PFSK-1 (cell line): ENCODE data around the gene XRCC4.

Source experiments
- FOXP2 ChIP-seq: optimal IDR thresholded peaks from 2 replicates; pipeline ENCODE3; 2011; ENCODE audit warnings: borderline replicate concordance, control low read depth, inconsistent platforms; ENCODE audit not compliant: insufficient read depth; ENCODE audit errors: extremely low read length, extremely low read depth
- POLR2AphosphoS5 ChIP-seq: IDR thresholded peaks from 2 replicates; pipeline ENCODE4 v1.6.1; 2012; ENCODE audit warnings: low read depth, mild to moderate bottlenecking, control low read depth, low read length, moderate library complexity
- SIN3A ChIP-seq: IDR thresholded peaks from 2 replicates; pipeline ENCODE4 v1.6.1; 2012; ENCODE audit warnings: mild to moderate bottlenecking, low read length, moderate library complexity, borderline replicate concordance; ENCODE audit not compliant: insufficient read depth
- TAF1 ChIP-seq: IDR thresholded peaks from 2 replicates; pipeline ENCODE4 v1.6.1; 2012; ENCODE audit warnings: low read length, control low read depth, borderline replicate concordance; ENCODE audit not compliant: insufficient read depth
- TF ChIP-seq, protein P1 (sequence below), 2 experiments: IDR thresholded peaks; 2 replicates each; pipeline versions ENCODE4 v1.6.1 to v1.8.0; 2011 to 2012; ENCODE audit warnings: low read depth in 2 of 2, low read length in 2 of 2, control low read depth in 1 of 2, inconsistent platforms in 1 of 2, mild to moderate bottlenecking in 1 of 2, moderate library complexity in 1 of 2; ENCODE audit not compliant: insufficient read depth in 1 of 2

DNA sequence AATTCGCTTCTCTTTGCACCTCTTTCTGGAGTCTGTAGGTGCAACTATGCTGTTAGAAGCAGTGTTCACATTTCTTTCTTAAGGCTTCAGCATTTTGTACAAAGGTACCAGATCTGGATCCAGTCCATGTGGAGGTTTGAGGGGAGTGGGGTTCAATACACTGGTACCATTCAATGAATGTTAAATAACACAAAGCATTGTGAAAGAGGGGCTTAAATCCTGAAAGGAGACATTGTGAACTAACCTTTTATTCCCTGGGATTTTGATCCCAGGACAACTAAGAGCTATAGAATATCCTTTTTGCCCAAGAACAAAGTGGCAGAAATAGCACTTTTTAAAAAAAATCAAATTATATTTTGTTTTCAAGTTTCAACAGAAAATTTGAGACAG is 286.5 kb downstream of the XRCC4 start:
- TF ChIP-seq, protein P1, sequence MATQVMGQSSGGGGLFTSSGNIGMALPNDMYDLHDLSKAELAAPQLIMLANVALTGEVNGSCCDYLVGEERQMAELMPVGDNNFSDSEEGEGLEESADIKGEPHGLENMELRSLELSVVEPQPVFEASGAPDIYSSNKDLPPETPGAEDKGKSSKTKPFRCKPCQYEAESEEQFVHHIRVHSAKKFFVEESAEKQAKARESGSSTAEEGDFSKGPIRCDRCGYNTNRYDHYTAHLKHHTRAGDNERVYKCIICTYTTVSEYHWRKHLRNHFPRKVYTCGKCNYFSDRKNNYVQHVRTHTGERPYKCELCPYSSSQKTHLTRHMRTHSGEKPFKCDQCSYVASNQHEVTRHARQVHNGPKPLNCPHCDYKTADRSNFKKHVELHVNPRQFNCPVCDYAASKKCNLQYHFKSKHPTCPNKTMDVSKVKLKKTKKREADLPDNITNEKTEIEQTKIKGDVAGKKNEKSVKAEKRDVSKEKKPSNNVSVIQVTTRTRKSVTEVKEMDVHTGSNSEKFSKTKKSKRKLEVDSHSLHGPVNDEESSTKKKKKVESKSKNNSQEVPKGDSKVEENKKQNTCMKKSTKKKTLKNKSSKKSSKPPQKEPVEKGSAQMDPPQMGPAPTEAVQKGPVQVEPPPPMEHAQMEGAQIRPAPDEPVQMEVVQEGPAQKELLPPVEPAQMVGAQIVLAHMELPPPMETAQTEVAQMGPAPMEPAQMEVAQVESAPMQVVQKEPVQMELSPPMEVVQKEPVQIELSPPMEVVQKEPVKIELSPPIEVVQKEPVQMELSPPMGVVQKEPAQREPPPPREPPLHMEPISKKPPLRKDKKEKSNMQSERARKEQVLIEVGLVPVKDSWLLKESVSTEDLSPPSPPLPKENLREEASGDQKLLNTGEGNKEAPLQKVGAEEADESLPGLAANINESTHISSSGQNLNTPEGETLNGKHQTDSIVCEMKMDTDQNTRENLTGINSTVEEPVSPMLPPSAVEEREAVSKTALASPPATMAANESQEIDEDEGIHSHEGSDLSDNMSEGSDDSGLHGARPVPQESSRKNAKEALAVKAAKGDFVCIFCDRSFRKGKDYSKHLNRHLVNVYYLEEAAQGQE (IDR thresholded peaks at IDR 0.05; ENCODE audit: insufficient read depth in 1 of 2, low read depth in 2 of 2, low read length in 2 of 2): no peak
- TF ChIP-seq POLR2AphosphoS5: no peak
- no peak for TF ChIP-seq TAF1
- no peak for TF ChIP-seq SIN3A
- no peak for TF ChIP-seq FOXP2
